NCI-H128 (cell line): ENCODE results near the gene TMEM39B.
"Not testable (repeated sequence)": the region's sequence is repeated elsewhere in the genome, so short reads cannot be mapped to it uniquely, and the experiment has no call there.

Experiments
- DNase-seq: peaks from one replicate; lab custom pipeline; 2025; ENCODE audit not compliant: unreplicated experiment; lab: John Stamatoyannopoulos, UW

TMEM39B gene

GRCh38 chr1:32072622-32073298 lies at the start of gene TMEM39B:
TMEM39B (plus strand) TSS chr1:32072939; CDS start chr1:32073048, 109 bp downstream.
- peak; percentile 97 for DNase-seq

GRCh38 chr1:32023351-32023750 lies 49.4 kb upstream of the TMEM39B start:
- DNase-seq: no peak

GRCh38 chr1:32025515-32025914 lies 47.2 kb upstream of the TMEM39B start:
- DNase-seq: no peak

GRCh38 chr1:32028746-32029145 lies 44.0 kb upstream of the TMEM39B start:
- DNase-seq: no peak

GRCh38 chr1:32031578-32032274 lies 41.0 kb upstream of the TMEM39B start:
- DNase-seq: no peak

GRCh38 chr1:32032275-32032615 lies 40.5 kb upstream of the TMEM39B start:
- DNase-seq: no peak

GRCh38 chr1:32035119-32035518 lies 37.6 kb upstream of the TMEM39B start:
- no peak for DNase-seq

- DNase-seq: no peak
These were observed 32.0 kb upstream of the TMEM39B start for GRCh38 chr1:32040711-32041110.

- no peak for DNase-seq
These were observed 30.4 kb upstream of the TMEM39B start for GRCh38 chr1:32042330-32042729.

GRCh38 chr1:32044234-32044633 lies 28.5 kb upstream of the TMEM39B start:
- DNase-seq: no peak

GRCh38 chr1:32045772-32046171 lies 27.0 kb upstream of the TMEM39B start:
- no peak for DNase-seq

GRCh38 chr1:32047701-32048100 lies 25.0 kb upstream of the TMEM39B start:
- DNase-seq: no peak

GRCh38 chr1:32048440-32048839 lies 24.3 kb upstream of the TMEM39B start:
- DNase-seq: no peak

GRCh38 chr1:32051706-32052105 lies 21.0 kb upstream of the TMEM39B start:
- DNase-seq: no peak

- no peak for DNase-seq
These were observed 19.9 kb upstream of the TMEM39B start for GRCh38 chr1:32052887-32053286.

GRCh38 chr1:32055416-32055815 lies 17.3 kb upstream of the TMEM39B start:
- DNase-seq: no peak

GRCh38 chr1:32056598-32056997 lies 16.1 kb upstream of the TMEM39B start:
- DNase-seq: no peak

- no peak for DNase-seq
These were observed 11.8 kb upstream of the TMEM39B start for GRCh38 chr1:32060914-32061313.

GRCh38 chr1:32062867-32063230 lies 9.9 kb upstream of the TMEM39B start:
- DNase-seq: no peak

- peak; percentile 38 for DNase-seq
These were observed 9.5 kb upstream of the TMEM39B start for GRCh38 chr1:32063261-32063681.

- not testable (repeated sequence) for DNase-seq
These were observed 6.9 kb upstream of the TMEM39B start for GRCh38 chr1:32065613-32066488.

GRCh38 chr1:32066489-32066873 lies 6.3 kb upstream of the TMEM39B start:
- no peak for DNase-seq
